ENCODE measurements around the gene ARL6IP1. TPM values are rescaled to one million over a fixed set of nuclear protein-coding genes. Genes with fewer than 3 reads are reported as not detected.

Gene ARL6IP1
- total and polyA plus RNA-seq, 2 of the 13 experiments (the other 11 are each of a cell fraction or from before 2014, with no cell fraction given): 263 to 373 TPM

DNA sequence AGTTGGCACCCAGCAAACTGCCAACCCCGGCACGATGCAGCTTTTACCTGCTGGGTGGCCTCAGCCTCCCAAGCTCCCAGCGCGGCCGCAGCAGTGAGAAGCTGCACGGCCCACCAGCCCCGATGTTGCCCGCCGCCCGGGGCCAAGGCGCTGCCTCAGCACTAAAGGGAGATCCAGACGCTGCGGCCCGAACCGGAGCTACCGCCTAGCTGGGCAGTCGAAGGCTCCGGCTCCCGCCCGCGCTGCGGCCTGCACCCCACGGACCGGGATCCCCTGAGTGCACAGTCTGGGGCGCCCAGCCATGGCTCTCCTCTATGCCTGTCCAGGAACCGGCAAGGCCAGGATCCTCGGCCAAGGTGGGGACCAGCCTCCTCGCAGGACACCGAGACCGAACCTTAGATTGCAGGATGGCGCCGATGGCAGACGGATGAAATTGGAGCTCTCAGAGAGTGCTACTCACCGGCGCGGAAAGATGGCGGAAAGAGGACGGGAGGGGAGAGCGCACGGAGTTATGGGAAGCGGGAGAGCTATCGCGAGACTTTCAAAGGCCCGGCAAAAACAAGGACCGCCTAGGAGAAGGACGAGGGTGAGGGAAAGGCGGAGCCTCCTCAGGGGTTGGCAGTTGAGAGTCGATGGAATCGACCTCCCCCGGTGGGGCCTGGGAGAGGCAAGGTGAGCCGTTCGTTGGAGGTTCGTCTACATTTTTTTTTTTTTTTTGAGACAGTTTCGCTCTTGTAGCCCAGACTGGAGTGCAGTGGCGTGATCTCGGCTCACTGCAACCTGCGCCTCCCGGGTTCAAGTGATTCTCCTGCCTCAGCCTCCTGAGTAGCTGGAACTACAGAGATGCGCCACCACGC is 11.3 kb downstream of the ARL6IP1 start, which contains the start of gene RPS15A (continued):
- TF ChIP-seq, protein P1, sequence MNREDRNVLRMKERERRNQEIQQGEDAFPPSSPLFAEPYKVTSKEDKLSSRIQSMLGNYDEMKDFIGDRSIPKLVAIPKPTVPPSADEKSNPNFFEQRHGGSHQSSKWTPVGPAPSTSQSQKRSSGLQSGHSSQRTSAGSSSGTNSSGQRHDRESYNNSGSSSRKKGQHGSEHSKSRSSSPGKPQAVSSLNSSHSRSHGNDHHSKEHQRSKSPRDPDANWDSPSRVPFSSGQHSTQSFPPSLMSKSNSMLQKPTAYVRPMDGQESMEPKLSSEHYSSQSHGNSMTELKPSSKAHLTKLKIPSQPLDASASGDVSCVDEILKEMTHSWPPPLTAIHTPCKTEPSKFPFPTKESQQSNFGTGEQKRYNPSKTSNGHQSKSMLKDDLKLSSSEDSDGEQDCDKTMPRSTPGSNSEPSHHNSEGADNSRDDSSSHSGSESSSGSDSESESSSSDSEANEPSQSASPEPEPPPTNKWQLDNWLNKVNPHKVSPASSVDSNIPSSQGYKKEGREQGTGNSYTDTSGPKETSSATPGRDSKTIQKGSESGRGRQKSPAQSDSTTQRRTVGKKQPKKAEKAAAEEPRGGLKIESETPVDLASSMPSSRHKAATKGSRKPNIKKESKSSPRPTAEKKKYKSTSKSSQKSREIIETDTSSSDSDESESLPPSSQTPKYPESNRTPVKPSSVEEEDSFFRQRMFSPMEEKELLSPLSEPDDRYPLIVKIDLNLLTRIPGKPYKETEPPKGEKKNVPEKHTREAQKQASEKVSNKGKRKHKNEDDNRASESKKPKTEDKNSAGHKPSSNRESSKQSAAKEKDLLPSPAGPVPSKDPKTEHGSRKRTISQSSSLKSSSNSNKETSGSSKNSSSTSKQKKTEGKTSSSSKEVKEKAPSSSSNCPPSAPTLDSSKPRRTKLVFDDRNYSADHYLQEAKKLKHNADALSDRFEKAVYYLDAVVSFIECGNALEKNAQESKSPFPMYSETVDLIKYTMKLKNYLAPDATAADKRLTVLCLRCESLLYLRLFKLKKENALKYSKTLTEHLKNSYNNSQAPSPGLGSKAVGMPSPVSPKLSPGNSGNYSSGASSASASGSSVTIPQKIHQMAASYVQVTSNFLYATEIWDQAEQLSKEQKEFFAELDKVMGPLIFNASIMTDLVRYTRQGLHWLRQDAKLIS (CRISPR knock-in tag; IDR thresholded peaks at IDR 0.05): peak; percentile 94
- no peak for TF ChIP-seq SP2 (CRISPR knock-in tag; IDR thresholded peaks at IDR 0.05)
- TF ChIP-seq, protein P2, sequence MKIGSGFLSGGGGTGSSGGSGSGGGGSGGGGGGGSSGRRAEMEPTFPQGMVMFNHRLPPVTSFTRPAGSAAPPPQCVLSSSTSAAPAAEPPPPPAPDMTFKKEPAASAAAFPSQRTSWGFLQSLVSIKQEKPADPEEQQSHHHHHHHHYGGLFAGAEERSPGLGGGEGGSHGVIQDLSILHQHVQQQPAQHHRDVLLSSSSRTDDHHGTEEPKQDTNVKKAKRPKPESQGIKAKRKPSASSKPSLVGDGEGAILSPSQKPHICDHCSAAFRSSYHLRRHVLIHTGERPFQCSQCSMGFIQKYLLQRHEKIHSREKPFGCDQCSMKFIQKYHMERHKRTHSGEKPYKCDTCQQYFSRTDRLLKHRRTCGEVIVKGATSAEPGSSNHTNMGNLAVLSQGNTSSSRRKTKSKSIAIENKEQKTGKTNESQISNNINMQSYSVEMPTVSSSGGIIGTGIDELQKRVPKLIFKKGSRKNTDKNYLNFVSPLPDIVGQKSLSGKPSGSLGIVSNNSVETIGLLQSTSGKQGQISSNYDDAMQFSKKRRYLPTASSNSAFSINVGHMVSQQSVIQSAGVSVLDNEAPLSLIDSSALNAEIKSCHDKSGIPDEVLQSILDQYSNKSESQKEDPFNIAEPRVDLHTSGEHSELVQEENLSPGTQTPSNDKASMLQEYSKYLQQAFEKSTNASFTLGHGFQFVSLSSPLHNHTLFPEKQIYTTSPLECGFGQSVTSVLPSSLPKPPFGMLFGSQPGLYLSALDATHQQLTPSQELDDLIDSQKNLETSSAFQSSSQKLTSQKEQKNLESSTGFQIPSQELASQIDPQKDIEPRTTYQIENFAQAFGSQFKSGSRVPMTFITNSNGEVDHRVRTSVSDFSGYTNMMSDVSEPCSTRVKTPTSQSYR (CRISPR knock-in tag; IDR thresholded peaks at IDR 0.05; ENCODE audit: borderline replicate concordance): peak; percentile 48; the same call in 1 of the 2 replicates
- TF ChIP-seq ZNF17 (CRISPR knock-in tag; IDR thresholded peaks at IDR 0.05): no peak; the same call in 1 of the 2 replicates
- peak; percentile 82; the same call in 1 of the 2 replicates for TF ChIP-seq ZBTB8A (CRISPR knock-in tag; IDR thresholded peaks at IDR 0.05; ENCODE audit: borderline replicate concordance, low read depth)
- peak; percentile 90 for TF ChIP-seq MED1 (CRISPR knock-in tag; IDR thresholded peaks at IDR 0.05)
- TF ChIP-seq ZBTB46 (CRISPR knock-in tag; IDR thresholded peaks at IDR 0.05; ENCODE audit: borderline replicate concordance): peak; percentile 39; the same call in 1 of the 2 replicates
- TF ChIP-seq ZNF10 (CRISPR knock-in tag; IDR thresholded peaks at IDR 0.05; ENCODE audit: borderline replicate concordance, low read depth): peak; percentile 62; the same call in 1 of the 2 replicates
- peak; percentile 35 for TF ChIP-seq ZNF678 (CRISPR knock-in tag; IDR thresholded peaks at IDR 0.05)
- no peak for TF ChIP-seq ATM (IDR thresholded peaks at IDR 0.05; ENCODE audit: borderline replicate concordance)
- peak; percentile 90 for TF ChIP-seq ZNF619 (CRISPR knock-in tag; IDR thresholded peaks at IDR 0.05)
- TF ChIP-seq ZNF720 (CRISPR knock-in tag; IDR thresholded peaks at IDR 0.05): peak; percentile 89
- TF ChIP-seq ZNF598 (CRISPR knock-in tag; IDR thresholded peaks at IDR 0.05; ENCODE audit: borderline replicate concordance): peak; percentile 98; the same call in 1 of the 2 replicates
- TF ChIP-seq NFKBIZ (CRISPR knock-in tag; IDR thresholded peaks at IDR 0.05): peak; percentile 96
- TF ChIP-seq ZNF589 (CRISPR knock-in tag; conservative IDR thresholded peaks at IDR 0.05): peak; percentile 93; the same call in 1 of the 2 replicates
- 0 out of 2 replicates have a peak, but pooled peaks have one; percentile 54 for TF ChIP-seq RFX5 (IDR thresholded peaks at IDR 0.05; ENCODE audit: low read depth, low read length)
